Psoas muscle (tissue), 8 donors: ENCODE measurements around the gene SIX3. TPM values are rescaled to one million over a fixed set of nuclear protein-coding genes. Genes with fewer than 3 reads are reported as not detected.

Source experiments
- ATAC-seq, 4 donors: fragments of 200-7000 bp; cut with Tn5 transposase; one replicate each; pipeline ENCODE4 v1.9.1; 2020; ENCODE audit warnings: moderate library complexity in 3 of 4, mild to moderate bottlenecking in 2 of 4
- DNase-seq, 2 donors: peaks; one replicate each; pipeline ENCODE4 v3.0.0-alpha.2; 2020
- H3K27ac ChIP-seq: fragments of 200-600 bp; one replicate; pipeline ENCODE4 v1.8.0; 2022
- H3K27me3 ChIP-seq, 3 donors: fragments of 200-600 bp in 1 of 3; one replicate each; pipeline versions ENCODE4 v1.6.1 to v1.8.0; 2013 to 2022; ENCODE audit warnings: low read length in 2 of 3, mild to moderate bottlenecking in 2 of 3, moderate library complexity in 1 of 3; ENCODE audit not compliant: insufficient read depth in 3 of 3
- H3K36me3 ChIP-seq, 2 donors: fragments of 200-600 bp in 1 of 2; one replicate each; pipeline versions ENCODE4 v1.6.1 to v1.8.0; 2013 to 2022; ENCODE audit warnings: low read depth in 1 of 2, mild to moderate bottlenecking in 1 of 2, moderate library complexity in 1 of 2; ENCODE audit not compliant: insufficient read depth in 1 of 2
- H3K4me1 ChIP-seq: fragments of 200-600 bp; one replicate; pipeline ENCODE4 v1.8.0; 2022
- H3K4me3 ChIP-seq: fragments of 200-600 bp; one replicate; pipeline ENCODE4 v1.8.0; 2022; ENCODE audit warnings: mild to moderate bottlenecking
- H3K9me3 ChIP-seq: fragments of 200-600 bp; one replicate; pipeline ENCODE4 v1.8.0; 2022
- CTCF ChIP-seq: fragments of 200-600 bp; IDR thresholded peaks from one replicate; pipeline ENCODE4 v1.8.0; 2022; ENCODE audit warnings: antibody characterized with exemption
- WGBS, 3 donors: extraction: QIAGEN DNeasy Blood & Tissue Kit; methylation state at CpG; one replicate each; pipeline versions ENCODE4 v1.1.6 to v1.1.7; 2013; 5-methylcytosine and 5-hydroxymethylcytosine counted together
- intact Hi-C, 2 donors: fragments of 100-400 bp; cut with DNase I; formaldehyde crosslinking; loops; one replicate each; pipeline versions ENCODE4 v1.11.0 to v1.14.2; 2022
- polyA plus RNA-seq, 3 donors: library from polyadenylated mRNA; stranded (reverse); fragments of 200-250 nt; gene quantifications; one replicate each; pipeline ENCODE4 v1.2.3, GENCODE V29; 2013
- total RNA-seq, 4 donors: library from RNA; stranded (reverse); fragmentation: NEBNext Ultra II Directional in 2 of 4; extraction: Animal tissue kit (Norgen Biotek cat#: 25700) in 2 of 4; gene quantifications; one replicate each; pipeline versions ENCODE4 v1.2.1 to v1.2.4, GENCODE V29; 2021 to 2023
- donor health status: healthy with polysubstance abuse.
- donor health status: DM: no; HTN: no; CAD: no; lungs with moderate emphysema.
- donor health status: Bipolar disorder and iron deficiency.
- donor health status: healthy.
- donor health status: DM: yes; HTN: yes; CAD: no.
- donor health status: DM: no; HTN: no; CAD: no.
- donor health status: DM: no; HTN: no; CAD: no.
- donor health status: DM: yes; HTN: yes; CAD: no.

Gene SIX3
- total and polyA plus RNA-seq, 7 donors, result 0.01 to 0.20 TPM; not detected in 5

GRCh38 chr2:44929159-44929734, 12.3 kb upstream of the SIX3 start:
- H3K4me3 ChIP-seq, result peak overlapping the region; percentile 66
- intact Hi-C loops, result no loop called here
- peaks cover 0 to 97% (median 40%) of the 10 kb centered on the region in 3 donors for H3K27me3 ChIP-seq
- no peak overlapping the region for H3K27ac ChIP-seq
- H3K9me3 ChIP-seq, result no peaks in the 10 kb centered on the region
- 4 to 6% (median 6%) methylated on average over 28 to 66 of the region's 66 CpGs for WGBS, 3 donors
- TF ChIP-seq CTCF, result no peak
- H3K4me1 ChIP-seq, result peaks cover 12% of the 10 kb centered on the region
- H3K36me3 ChIP-seq, result no peaks in the 10 kb centered on the region
- DNase-seq (no peak), ATAC-seq (no peak)

GRCh38 chr2:44929735-44930273, 11.7 kb upstream of the SIX3 start:
- no peak for ATAC-seq
- Histone ChIP-seq H3K27ac (no peak overlapping the region), H3K4me3 (no peak overlapping the region), H3K9me3 (no peaks in the 10 kb centered on the region), H3K27me3 (peaks cover 0 to 99% (median 42%) of the 10 kb centered on the region in 3 donors), H3K4me1 (peaks cover 12% of the 10 kb centered on the region), H3K36me3 (no peaks in the 10 kb centered on the region)
- intact Hi-C loops, result no loop called here
- no peak for DNase-seq
- no peak for TF ChIP-seq CTCF
- 16 to 23% (median 18%) methylated on average over 29 to 32 of the region's 32 CpGs for WGBS, 3 donors

- Histone ChIP-seq H3K4me1 (peaks cover 12% of the 10 kb centered on the region), H3K36me3 (no peaks in the 10 kb centered on the region), H3K27ac (no peak overlapping the region), H3K9me3 (no peaks in the 10 kb centered on the region), H3K27me3 (peaks cover 0 to 99% (median 47%) of the 10 kb centered on the region in 3 donors), H3K4me3 (no peak overlapping the region)
- WGBS, 3 donors, result 39 to 42% (median 42%) methylated on average over 28 of the region's 28 CpGs
- intact Hi-C loops, result no loop called here
- ATAC-seq, result no peak
- no peak for DNase-seq
- no peak for TF ChIP-seq CTCF
Observed at GRCh38 chr2:44930274-44931197, 11.0 kb upstream of the SIX3 start.

- H3K4me1 ChIP-seq, result peaks cover 12% of the 10 kb centered on the region
- DNase-seq (no peak), ATAC-seq (no peak)
Observed at GRCh38 chr2:44931198-44931780, 10.2 kb upstream of the SIX3 start.

More at GRCh38 chr2:44931198-44931780, 10.2 kb upstream of the SIX3 start:
- 80 to 86% (median 84%) methylated on average over 10 of the region's 10 CpGs for WGBS, 3 donors
- H3K27me3 ChIP-seq, result peaks cover 0 to 100% (median 49%) of the 10 kb centered on the region in 3 donors
- no peaks in the 10 kb centered on the region for H3K36me3 ChIP-seq
- H3K4me3 ChIP-seq, result no peak overlapping the region
- intact Hi-C loops, result no loop called here
- TF ChIP-seq CTCF, result no peak
- no peaks in the 10 kb centered on the region for H3K9me3 ChIP-seq
- H3K27ac ChIP-seq, result no peak overlapping the region
